ENCODE data around the gene ZNF736. TPM values are rescaled to one million over a fixed set of nuclear protein-coding genes. Genes with fewer than 3 reads are reported as not detected.
"Not testable (repeated sequence)": the region's sequence is repeated elsewhere in the genome, so short reads cannot be mapped to it uniquely, and the experiment has no call there.

Gene ZNF736
- 12.1 TPM for total RNA-seq

DNA sequence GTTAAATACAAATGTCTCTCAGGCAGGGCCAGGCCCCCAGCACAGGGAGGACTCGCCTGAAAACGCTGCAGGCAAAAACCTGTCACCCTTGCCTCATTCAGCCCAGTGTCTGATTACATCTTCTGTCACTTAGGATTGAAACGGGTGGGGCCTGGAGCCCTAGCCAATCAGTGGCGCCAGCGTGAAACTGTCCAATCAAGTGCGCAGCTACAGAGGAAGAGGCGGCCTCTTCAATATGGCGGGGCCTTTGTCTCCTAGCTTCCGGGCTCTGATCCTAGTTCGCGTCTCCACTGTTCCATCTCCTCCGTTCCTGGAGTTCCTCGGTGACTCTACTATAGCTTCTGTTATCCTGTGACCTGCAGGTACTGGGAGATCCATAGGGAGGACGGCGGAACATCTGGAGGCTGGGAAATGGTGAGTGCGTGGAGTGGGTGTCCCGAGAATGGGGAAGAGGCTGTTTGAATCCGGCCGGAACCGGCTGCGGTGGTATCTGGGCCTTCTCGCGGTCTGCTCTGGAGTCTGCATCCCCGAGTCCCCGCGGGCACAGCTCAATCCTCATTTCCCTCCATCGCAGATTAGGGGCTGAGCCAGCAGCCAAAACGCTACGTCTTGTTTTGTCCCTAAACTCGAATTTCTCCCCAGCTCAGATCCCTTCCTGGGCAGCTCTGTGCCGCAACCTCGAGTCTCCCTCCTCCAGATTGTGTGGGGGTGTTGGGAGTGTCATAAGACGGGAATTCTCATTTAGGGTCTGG is at the start of gene ZNF736:
Gene ZNF736 (plus strand): TSS at position 222 of the 752 bp plus-strand sequence. CDS start 190 bp downstream, at position 412.
- DNase-seq (ENCODE audit: low read depth in 2 of 3, low spot score in 2 of 3), result peak; percentile 57 to 96 (median 92)

DNA sequence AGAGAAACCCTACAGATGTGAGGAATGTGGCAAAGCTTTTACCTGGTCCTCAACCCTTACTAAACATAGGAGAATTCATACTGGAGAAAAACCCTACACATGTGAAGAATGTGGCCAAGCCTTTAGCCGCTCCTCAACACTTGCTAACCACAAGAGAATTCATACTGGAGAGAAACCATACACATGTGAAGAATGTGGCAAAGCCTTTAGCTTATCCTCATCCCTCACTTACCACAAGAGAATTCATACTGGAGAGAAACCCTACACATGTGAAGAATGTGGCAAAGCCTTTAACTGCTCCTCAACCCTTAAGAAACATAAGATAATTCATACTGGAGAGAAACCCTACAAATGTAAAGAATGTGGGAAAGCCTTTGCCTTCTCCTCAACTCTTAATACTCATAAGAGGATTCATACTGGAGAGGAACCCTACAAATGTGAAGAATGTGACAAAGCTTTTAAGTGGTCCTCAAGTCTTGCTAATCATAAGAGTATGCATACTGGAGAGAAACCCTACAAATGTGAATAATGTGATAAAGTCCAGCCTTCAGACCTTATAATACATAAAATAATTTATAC is 47.3 kb upstream of the ZNF736 start:
- DNase-seq (ENCODE audit: low read depth in 2 of 3, low spot score in 2 of 3), result no peak

DNA sequence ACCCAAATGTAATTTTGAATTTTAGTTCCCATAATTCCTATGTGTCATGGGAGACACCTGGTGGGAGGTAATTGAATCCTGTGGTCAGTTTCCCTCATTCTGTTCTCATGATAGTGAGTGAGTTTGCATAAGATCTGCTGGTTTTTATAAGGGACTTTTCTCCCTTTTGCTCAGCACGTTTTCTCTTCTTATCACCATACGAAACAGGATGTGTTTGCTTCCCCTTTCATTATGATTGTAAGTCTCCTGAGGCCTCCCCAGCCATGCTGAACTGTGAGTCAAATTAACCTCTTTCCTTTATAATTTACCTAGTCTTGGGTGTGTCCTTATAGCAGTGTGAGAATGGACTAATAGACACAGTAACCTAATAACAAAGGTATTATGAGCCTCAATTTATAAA is 36.1 kb upstream of the ZNF736 start:
- no peak for DNase-seq (ENCODE audit: low read depth in 2 of 3, low spot score in 2 of 3)

DNA sequence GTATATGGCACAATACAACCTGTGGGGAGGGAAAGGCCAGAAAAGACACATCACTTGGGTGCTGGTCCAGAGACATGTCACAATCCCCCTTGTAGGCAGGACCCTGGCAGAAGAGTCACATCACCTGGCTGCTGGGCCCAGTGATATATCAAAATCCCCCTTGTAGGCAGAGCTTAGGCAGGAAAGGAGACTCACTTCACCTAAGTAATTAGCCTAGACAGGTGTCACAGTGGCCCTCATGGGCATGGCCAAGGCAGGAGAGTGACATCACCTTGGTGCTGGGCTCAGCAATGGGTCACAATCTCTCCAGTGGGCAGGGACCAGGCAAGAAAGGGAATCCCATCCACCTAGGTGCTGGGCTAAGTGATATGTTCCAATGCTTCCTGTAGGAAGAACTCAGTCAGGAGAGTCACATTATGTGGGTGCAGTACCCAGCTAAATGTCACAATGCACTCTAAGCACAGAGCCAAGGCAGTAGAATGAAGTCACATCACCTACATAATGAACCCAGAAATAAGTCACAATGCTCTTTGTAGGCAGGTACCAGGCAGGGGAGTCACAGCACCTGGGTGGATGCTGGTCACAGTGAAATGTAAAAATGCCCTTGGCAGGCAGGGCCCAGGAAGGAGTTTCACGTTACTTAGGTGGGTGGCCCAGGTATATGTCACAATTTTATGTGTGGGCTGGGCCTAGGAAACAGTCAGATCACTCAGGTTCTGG is 18.9 kb upstream of the ZNF736 start:
- no peak for DNase-seq (ENCODE audit: low read depth in 2 of 3, low spot score in 2 of 3)

DNA sequence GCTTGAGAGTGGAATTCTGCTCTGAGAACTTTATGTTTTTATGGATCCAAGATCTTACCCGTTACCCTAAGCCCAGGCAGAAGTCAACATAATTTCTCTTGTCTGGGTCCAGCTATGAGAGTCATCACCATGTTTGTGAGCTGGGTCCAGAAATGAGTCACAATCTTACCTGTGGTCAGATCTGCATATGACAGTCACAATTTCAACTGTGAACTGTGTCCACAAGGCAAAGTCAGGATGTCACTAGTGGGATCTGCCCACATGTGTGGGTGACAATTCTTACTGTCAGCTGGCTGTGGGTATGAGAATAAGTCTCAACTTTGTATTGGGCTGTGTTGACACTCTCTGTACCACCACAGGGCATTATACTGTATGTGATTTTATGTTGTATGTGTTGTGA is 16.3 kb upstream of the ZNF736 start:
- not testable (repeated sequence) for DNase-seq (ENCODE audit: low read depth in 2 of 3, low spot score in 2 of 3)

DNA sequence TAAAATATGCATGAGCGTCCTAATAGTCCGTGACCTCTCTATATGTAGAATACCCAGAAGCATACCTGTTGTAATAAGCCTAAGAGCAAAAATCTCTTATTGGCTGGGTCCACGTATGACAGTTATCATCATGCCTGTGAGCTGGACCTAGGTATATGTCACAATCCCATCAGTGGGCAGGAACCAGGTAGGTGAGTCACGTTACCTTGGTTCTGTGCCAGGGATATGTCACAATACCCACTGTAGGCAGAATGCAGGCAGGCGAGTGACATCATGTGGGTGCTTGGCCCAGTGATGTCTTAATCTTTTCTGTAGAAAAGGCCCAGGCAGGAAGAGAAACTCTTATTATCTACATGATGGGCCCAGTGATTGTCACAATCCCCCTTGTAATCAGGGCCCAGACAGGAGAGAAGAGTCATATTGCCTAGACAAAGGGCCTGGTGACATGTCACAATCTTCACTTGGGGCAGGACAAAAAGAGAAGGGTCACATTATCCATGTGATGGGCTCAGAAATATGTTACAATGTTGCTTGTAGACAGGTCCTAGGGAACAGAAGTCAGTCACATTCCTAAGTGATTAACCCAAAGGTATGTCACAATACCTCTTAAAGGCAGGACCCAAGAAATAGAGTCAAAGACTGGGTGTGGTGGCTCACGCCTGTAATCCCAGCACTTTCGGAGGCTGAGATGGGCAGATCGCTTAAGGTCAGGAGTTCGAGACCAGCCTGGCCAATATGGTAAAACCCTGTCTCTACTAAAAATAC is 12.9 kb upstream of the ZNF736 start:
- no peak for DNase-seq (ENCODE audit: low read depth in 2 of 3, low spot score in 2 of 3)

DNA sequence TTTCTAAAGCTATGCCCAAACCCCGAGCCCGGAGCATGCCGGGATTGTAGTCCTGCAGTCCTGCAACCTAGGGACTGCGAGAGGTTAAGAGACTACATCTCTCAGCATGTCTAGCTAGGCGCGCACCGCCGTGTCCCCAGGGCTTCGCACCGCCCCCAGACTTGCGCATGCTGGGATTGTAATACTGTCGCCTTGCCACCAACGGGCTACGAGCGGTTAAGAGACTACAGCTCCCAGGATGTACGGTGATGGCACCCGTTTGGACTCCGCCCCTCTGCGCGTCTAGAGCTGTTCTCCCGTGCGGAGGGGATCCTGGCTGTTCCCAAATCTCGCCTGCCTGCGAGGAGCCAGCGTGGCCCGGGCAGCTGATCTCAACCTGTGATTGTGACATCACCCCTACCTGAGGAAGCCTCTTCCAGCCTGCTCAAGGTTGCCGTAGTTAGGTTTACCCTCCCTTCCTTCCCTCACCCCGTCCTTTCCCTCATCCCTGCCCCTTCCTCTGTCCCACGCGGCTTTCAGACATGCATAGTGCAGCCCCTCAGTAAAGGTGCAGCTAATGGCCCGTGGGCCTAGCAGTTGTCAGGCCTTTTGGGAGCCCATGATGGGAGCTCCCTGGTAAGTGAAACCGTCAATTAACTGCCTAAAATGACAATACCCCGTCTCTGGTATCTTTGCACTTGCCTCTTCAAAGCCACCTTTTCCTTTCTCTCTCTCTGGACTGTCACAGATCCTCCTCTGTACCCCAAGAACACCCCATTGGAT is 6.3 kb upstream of the ZNF736 start:
- DNase-seq (ENCODE audit: low read depth in 2 of 3, low spot score in 2 of 3), result peak; percentile 82 to 95 (median 89)

DNA sequence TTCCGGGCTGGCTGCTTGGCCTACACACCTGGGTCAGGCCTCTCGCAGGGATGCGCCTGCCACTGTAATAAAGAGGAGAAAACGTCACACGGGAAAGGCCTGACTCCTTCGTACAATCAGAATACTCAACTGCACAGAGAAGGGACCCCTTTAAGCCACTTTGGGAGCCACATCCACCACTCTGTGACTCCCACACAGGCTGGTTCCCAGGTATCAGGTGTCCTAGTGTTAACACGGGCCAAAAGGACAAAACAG is 5.8 kb upstream of the ZNF736 start:
- DNase-seq (ENCODE audit: low read depth in 2 of 3, low spot score in 2 of 3), result peak in 1 of 3 donors; percentile 4

DNA sequence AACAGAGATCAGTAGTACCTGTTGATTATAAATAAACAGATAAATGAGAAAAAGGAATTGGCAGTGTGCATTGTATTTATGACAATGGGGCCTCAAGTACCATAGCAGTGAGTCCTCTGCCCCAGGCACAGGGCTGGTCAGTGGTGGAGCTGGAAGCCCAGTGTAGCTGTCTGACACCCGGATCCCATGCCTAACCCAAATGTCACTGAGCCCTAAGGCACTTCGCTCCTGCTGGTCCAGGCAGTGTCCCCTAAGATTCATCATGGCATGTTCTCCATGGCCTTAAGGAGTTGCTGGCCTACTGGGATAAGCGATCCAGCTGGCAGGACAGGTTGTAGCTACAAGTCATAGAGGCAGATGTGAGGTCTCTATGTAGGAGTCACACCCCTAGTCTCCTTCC is 3.3 kb upstream of the ZNF736 start:
- DNase-seq (ENCODE audit: low read depth in 2 of 3, low spot score in 2 of 3), result no peak

DNA sequence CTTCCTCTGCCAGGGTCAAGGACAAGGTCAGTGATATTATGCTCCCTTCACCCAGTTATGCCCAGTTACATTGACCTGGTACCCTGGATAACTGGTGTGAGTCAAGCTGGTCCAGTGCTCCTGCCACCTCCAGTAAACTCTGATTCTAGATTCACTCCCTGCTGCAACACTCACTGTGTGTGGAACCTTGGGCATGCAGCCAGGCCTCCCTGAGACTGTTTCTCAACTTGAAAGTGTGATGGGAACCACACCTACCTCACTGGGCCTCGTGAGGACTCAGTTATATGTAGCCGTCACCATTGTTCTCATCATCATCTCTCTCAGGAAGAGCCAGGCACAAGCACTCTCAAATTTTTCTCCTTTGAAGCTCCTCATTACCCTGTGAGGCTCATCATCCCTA is 935 bp upstream of the ZNF736 start:
- DNase-seq (ENCODE audit: low read depth in 2 of 3, low spot score in 2 of 3), result no peak

DNA sequence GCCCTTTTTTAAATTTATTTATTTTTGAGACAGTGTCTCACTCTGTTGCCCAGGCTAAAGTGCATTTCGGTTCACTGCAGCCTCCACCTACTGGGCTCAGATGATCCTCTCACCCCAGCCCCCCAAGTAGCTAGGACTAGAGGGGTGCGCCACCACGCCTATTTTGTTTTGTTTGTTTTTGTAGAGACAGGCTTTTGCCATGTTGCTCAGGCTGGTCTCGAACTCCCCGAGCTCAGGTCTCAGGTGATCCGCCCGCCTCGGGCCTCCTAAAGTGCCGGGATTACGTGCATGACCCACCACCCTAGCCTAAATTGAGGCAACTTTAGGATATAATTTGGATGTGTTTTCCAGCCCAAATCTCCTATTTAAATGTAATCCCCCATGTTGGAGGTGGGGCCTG is 805 bp downstream of the ZNF736 start:
- peak in 1 of 3 donors; percentile 12 for DNase-seq (ENCODE audit: low read depth in 2 of 3, low spot score in 2 of 3)

DNA sequence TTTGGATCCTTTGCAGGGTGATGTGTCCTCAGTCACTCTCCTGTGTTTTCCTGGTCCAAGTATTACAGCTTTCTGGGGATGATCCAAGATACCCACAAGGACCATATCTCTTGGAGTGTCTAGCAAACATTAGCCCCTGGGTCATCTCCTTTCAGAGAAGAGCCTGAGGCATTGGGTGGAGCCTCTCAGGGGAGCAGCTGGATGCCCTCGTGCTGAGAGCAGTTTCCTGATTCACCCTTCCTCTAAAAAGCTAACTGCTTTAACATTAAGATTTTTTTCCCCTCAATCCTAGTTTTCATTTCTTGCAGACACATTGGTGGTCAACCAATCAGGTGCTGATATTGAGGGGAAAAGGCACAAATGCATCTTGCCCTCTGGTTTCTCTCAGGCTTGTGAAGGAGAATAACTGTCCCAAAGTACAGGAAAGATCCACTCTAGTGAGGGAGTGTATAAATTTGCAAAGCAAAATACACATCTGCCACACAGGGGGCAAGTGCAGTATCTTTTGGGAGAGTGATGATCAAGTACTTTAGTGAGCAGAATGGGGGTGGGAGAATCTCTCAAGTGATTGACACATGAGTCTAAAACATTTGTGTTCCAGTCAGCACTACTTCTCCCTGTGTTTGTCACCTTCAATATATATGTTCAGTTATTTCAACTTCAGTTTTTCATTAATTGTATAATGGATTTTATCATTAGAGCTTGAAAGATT is 2.4 kb downstream of the ZNF736 start:
- DNase-seq (ENCODE audit: low read depth in 2 of 3, low spot score in 2 of 3), result not testable (repeated sequence)

DNA sequence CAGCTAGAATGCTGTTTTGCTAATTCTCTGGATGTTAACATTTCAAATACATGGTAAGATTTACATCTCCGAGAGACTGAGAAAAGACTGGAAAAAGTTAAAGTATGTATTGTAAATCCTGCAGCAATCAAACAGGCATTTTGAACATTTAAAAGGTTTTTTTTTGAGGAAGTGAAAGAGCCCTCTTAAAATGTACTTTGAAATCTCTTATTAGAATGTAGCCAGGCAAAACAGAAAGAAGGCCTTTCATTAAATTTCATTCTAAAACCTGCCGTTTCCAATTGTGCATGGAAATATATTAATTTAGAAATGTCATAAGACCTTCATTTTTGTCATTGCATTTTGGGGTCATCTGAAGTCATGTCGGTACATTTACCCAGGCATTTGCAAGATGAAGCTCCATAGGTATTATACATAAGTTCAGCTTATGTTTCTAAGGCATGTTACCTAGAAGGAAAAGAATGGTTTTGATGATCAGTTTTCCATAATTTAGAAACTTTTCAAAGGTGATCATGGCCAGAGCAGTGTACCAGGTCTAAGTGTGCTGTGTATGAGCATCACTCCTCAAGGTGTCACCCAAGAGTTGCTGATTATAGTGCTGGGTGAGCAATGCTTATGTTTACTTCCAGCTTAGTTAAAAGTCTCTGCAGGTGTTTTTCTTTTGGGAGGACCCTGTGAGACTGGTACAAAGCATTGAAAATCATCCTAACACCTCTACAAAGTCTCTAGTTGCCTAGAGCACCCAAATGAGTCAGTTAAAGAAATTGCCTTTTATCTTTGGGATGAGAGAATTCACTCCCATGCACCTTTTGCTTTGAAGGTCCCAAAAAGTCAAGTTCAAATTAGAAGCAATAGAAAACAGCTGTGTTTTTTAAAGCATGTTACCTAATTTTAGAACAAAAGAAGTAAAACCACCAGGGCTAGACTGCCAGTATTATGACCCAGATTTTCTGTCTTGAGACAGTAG is 7.1 kb downstream of the ZNF736 start:
- DNase-seq (ENCODE audit: low read depth in 2 of 3, low spot score in 2 of 3), result no peak

DNA sequence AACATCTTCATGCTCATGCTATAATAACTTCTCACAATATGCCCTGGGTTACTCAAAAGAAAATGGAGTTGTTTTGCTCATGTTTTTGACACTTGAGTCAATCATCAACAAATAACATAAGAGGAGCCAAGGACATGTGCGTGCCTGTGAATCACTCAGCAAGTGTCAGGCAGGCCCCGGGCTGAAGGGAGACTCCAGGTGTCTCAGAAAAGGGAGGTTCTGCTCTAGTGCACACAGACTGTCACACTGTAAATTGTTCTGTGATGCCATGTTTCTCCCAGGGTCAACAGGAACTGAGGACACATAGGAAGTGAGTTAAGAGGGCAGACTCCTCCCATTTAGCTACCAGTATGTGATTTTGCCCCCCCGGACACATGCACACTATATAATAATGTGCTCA is 10.4 kb downstream of the ZNF736 start:
- not testable (repeated sequence) for DNase-seq (ENCODE audit: low read depth in 2 of 3, low spot score in 2 of 3)

DNA sequence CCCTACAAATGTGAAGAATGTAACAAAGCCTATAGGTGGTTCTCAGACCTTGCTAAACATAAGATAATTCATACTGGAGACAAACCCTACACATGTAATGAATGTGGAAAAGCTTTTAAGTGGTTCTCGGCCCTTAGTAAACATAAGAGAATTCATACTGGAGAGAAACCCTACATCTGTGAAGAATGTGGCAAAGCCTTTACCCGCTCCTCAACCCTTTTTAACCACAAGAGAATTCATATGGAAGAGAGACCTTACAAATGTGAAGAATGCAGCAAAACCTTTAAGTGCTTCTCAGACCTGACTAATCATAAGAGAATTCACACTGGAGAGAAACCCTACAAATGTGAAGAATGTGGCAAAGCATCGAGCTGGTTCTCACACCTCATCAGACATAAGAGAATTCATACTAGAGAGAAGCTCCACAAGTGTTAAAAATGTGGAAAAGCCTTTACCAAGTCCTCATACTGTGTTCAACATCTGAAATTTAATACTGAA is 35.0 kb downstream of the ZNF736 start:
- not testable (repeated sequence) for DNase-seq (ENCODE audit: low read depth in 2 of 3, low spot score in 2 of 3)

DNA sequence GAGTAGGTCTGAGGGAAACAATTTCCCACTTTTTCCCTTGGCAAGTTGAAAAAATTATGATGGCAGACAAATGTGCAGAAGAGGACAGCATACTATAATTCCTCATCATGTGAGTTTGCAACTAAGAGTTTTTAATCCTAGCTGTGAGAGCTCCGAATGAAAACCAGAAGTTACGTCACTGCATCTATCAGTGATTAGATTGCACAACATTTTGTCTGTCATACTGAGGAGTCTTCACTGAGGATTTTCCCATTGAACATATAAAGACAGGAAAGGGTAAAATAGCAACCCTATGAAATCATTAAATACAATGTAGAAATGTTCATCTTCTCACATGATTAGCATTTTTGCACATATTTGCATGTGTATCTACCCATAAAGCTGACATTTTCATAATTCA is 45.8 kb downstream of the ZNF736 start:
- no peak for DNase-seq (ENCODE audit: low read depth in 2 of 3, low spot score in 2 of 3)

DNA sequence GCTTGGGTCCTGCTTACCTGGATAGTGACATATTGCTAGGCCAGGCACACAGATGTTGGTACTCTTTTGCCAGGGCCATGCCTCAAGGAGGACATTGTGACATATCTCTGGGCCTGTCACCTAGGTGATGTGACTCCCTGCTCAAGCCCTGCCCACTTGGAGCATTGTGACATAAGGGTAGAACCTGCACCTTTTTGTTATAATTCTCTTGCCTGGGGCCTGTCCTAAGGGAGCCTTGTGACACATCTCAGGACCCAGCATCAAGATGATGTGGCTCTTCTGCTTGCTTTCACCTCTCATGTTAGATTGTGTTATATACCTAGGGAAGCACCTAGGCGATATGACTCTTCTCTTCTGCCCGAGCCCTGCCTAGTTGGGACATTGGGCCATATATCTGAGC is 57.4 kb downstream of the ZNF736 start:
- DNase-seq (ENCODE audit: low read depth in 2 of 3, low spot score in 2 of 3), result no peak

DNA sequence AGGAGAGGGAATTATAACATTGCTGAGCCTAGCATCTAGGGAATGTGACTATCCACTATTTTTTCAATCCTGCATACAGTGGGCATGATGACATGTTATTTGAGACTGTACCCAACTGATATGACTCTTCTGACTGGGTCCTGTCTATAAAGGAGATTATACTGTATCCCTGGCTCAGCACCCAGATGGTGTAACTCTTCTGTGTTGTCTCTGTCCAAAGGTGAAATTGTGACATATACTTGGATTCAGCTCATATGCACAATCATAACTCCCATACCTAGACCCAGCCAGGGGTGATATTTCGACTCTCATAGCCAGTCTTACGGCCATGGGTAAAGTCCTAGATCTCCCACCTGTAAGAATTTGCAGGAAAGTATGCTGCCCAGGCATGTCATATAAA is 59.3 kb downstream of the ZNF736 start:
- no peak for DNase-seq (ENCODE audit: low read depth in 2 of 3, low spot score in 2 of 3)

DNA sequence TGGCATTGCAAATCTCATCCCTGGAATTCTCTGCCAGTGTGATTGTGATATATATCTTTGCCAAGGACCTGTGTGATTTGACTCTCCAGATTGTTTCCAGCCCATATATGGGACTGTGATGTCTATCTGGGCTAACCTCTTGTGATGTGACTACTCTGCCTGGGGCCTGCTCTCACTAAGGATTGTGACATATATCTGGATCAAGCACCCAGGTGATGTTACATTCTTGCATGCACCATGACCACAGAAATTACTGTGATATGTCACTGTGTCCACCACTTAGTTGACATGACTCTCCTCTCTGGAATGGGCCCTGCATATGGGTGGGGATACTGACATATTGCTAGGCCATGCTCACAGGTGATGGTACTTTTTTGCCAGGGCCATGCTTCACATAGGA is 86.6 kb downstream of the ZNF736 start:
- DNase-seq (ENCODE audit: low read depth in 2 of 3, low spot score in 2 of 3), result no peak
